ENCODE data around the gene TRAPPC4.
"Not testable (repeated sequence)": the region's sequence is repeated elsewhere in the genome, so short reads cannot be mapped to it uniquely, and the experiment has no call there.

Gene TRAPPC4

DNA sequence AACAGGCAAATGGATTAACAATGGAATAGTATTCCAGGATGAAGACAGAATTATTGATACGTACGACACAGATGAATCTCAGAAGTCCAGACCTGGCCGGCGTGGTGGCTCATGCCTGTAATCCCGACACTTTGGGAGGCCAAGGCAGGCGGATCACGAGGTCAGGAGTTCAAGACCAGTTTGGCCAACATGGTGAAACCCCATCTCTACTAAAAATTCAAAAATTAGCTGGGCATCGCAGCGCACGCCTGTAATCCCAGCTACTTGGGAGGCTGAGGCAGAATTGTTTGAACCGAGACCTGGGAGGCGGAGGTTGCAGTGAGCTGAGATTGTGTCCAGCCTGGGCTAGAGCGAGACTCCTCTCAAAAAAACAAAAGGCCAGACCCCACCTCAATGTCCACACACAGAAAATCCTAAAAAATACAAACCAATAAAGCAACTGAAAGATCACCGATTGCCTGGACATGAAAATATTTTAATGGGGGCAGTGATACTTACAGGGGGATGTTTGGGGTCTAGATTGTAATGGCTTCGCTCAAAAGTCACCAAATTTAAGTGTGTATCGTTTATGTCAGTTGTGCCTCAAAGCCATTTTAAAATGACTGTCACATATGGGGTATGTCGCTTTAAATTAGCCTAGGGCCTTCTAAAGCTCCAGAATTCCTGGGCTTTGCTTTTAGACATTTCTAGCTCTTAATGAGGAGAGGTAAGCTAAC, 4.2 kb upstream of the TRAPPC4 start:
- DNase-seq (ENCODE audit: low read depth) = no peak

DNA sequence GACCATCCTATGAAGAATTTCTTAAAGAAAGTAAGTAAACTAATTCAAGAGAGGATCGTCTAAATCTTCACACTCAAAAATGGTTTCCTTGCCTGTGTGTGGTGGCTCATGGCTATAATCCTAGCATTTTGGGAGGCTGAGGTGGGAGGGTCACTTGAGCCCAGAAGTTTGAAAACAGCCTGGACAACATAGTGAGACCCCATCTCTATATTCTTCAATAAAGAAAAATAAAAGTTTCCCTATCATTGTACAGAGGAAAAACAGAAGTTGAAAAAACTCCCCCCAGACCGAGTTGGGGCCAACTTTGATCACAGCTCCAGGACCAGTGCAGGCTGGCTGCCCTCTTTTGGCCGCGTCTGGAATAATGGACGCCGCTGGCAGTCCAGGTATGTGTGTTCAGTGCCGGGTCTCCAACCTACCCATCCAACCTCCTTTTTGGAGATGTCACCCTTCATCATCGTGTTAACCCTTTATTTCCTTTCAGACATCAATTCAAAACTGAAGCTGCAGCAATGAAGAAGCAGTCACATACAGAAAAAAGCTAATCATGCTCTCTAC, 3.4 kb upstream of the TRAPPC4 start:
- no peak for DNase-seq (ENCODE audit: low read depth)

DNA sequence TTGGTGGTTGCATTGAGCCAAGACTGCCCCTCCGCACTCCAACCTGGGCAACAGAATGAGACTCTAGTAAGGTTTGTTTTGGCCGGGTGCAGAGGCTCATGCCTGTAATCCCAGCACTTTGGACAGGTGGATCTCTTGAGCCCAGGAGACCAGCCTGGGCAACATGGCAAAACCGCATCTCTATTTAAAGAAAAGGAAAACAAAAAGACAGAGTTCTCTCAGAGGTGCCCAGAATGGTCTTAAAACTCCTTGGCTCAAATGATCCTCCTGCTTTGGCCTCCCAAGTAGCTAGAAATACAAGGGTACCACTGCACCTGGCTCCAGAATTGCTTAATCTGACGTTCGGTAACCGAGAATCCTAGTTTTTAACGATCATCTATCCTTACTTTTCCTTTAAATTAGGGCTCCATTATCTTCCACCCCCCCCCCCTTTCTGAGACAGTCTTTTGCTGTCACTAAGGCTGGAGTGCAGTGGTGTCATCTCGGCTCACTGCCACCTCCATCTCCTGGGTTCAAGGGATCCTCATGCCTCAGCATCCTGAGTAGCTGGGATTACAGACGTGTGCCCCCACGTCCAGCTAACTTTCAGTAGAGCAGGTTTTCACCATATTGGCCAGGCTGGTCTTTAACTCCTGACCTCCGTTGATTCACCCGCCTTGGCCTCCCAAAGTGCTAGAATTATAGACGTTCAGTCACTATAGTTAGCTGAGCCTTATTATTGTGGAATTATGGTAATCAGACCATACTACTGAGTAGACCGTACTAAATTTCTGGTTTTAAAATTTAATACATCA, 2.2 kb upstream of the TRAPPC4 start:
- DNase-seq (ENCODE audit: low read depth) = no peak

DNA sequence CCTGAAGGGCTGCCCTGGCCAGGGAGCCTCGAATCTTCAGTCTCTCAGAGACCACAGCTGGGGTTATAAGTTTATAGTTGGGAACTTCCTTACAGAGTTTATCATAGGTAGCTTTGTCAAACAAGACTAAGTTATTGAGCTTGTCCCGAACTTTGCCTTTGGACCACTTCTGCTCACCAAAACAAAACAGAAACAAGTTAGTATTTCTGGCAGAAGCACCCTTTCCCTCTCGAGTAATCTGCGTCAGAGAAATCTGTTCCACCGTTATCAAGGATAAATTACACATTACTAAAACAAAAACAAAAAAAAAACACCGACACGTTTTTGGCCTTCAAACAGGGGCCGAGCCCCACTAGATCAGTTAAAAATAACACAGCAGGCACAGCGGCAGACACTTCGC, 1.2 kb upstream of the TRAPPC4 start:
- DNase-seq (ENCODE audit: low read depth) = not testable (repeated sequence)

GRCh38 chr11:119019996-119020395, 1.4 kb downstream of the TRAPPC4 start:
- DNase-seq (ENCODE audit: low read depth) = no peak

GRCh38 chr11:119021631-119022030, 3.1 kb downstream of the TRAPPC4 start:
- no peak for DNase-seq (ENCODE audit: low read depth)

GRCh38 chr11:119023741-119024140, 5.2 kb downstream of the TRAPPC4 start:
- no peak for DNase-seq (ENCODE audit: low read depth)

- DNase-seq (ENCODE audit: low read depth) = no peak
Observed at GRCh38 chr11:119024430-119025098, 6.0 kb downstream of the TRAPPC4 start.

GRCh38 chr11:119025099-119025473, 6.5 kb downstream of the TRAPPC4 start:
- no peak for DNase-seq (ENCODE audit: low read depth)

- no peak for DNase-seq (ENCODE audit: low read depth)
Observed at GRCh38 chr11:119025541-119025940, 7.0 kb downstream of the TRAPPC4 start.

DNA sequence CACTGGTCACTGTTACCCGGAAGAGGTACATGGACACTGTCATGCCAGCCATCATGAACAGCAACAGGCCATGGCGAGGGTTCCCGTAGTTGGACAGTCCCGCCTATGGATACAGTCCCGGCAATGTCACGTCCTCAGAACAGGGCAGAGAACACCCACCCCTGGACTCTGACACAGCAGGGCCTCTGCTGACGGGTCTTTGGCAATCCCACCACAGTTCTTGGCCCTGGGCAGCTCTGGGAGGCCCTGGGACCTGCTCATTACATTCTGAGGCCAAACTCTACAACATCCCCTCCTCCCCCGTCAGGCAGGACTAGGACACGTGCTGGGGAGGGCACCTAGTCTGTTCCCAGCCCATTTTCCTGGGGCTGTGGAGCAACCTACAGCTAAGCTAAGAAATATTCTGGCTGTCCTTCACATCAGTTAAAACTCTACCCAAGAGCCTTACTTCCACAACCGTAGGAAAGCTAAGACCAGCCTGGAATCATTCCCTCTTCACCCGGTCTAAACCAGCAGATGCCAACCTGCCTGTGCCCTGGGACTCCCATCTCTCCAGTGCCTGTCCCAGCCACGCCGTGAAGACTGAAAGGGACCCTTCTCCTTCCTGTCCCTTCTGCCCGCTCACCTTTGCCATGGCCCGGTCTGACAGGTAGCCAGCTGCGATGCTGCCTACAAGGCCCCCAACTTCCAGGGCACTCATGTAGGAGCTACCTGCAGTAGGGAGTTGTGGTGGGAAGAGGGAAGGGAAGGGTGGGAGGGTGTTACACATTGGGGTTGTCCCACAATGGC, 7.6 kb downstream of the TRAPPC4 start:
- no peak for DNase-seq (ENCODE audit: low read depth)

DNA sequence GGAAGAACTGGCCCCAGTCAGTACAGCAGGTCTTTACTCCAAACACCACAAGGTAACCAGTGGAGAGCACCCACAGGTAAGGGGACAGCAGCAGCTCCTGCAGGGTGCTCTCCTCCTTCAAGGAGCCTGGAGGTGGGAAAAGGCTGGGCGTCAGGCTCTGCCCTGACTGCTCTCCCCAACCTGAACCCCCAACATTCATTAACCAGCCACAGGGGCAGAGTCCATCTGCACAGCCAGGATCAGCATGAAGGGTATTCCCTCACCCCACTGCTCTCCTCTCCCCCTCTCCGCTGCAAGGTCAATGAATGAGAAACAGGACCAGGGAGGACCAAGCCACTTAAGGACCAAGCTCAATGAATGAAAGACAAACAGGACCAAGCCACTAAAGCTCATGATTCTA, 8.4 kb downstream of the TRAPPC4 start:
- no peak for DNase-seq (ENCODE audit: low read depth)

GRCh38 chr11:119027561-119028345, 9.2 kb downstream of the TRAPPC4 start:
- no peak for DNase-seq (ENCODE audit: low read depth)

DNA sequence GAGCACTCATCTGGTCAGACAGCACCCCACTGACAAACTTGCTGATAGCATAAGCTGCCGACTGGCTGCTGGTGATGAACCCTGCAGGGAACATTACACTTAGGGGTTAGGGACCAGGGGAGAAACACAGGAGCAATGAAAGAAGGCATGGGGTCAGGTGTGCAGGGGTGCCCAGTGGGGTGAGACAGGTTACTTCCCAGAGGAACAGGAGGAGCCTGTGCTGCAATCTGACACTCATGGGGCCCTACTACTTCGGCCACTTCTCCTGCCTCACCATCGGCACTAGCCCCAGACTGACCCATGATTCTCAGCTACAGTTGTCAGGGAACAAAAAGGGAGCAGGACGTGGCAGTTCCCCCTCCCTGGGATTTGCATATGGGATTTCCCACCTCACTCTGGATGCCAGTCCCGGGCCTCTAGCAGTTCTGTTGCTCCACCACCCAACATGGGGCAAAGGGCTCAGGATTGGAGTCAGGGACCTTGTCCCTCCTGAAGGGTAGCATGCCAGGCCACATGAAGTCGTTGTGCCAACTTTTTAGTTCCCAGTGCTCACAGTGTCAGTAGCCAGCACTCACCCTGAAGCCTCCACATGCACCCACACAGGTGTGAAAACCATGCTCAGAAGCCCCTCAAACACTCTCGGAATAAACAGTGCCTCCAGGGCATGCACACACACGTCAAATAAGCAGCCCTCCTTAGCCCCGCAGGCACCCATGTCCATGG, 9.9 kb downstream of the TRAPPC4 start:
- DNase-seq (ENCODE audit: low read depth) = no peak

GRCh38 chr11:119029069-119029339, 10.4 kb downstream of the TRAPPC4 start:
- no peak for DNase-seq (ENCODE audit: low read depth)

DNA sequence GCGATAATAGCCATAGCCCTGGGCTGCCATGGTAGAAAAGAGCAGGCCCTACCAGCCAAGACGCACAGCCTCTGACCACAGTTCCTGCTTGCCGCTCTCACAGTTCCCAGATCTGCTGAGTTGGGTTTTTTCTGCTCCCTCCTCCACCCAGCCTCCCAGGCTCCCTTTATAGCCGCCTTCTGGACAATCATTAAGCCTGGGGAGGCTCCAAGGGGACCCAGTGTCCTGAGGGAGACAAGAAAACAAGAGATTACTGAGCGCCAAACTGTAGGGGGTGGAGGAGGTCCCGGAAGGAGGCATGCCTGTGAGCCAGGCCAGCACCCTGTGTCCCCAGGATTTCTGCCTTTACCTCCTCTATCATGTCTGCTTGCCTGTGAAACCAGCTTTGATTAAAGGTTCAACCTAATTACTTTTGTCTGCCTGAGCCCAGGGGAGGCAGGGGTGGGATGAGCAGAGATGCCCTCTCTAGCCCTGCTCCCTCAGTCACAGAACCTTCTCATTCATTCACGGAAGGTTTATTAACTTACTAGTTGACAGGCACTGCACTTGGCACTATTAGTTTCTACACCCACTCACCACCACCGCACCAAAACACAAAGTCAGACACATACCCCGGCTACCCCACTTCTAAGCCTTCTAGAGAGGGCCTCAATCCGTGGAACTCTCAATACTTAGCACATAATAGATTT, 10.9 kb downstream of the TRAPPC4 start:
- no peak for DNase-seq (ENCODE audit: low read depth)

GRCh38 chr11:119030029-119030328, 11.4 kb downstream of the TRAPPC4 start:
- no peak for DNase-seq (ENCODE audit: low read depth)

DNA sequence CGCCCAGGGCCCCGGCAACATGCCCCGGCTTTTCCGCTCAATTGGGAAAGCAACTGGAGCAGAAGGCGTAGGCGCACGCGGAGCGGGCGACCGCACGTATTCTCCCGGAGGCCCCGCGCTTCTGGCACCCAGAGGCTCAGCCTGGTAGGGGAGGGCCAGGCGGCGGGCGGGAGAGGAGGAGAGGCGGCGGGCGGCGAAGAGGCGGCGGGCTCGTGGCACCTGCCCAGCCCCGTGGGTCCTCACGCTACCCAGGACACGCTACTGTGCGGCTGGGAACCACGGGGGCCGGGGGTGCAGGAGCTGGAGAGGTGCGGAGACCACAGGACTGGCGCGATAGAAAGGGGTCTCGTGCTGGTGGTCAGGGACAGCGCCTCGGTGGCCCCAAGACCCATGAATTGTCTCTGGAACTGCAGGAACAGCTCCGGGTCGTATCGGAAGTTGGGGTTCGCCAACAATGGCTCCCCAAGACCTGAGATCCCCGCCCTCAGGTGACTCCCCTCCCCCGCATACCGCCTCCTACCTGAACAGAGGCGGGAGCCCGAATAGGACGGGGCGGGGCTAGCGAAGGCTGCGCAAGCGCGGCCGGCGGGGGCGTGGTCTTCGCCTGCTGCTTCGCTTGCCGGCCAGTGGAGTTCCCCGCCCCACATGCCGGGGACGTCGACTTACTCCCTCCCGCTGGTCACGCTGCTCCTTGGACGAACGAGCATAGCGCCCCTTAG, 11.9 kb downstream of the TRAPPC4 start, which contains the start of gene SLC37A4:
TSS of gene SLC37A4 (minus strand) at position 549 of the 719 bp plus-strand sequence.
- DNase-seq (ENCODE audit: low read depth) = peak; percentile 99

- no peak for DNase-seq (ENCODE audit: low read depth)
Observed at GRCh38 chr11:119031912-119032280, 13.3 kb downstream of the TRAPPC4 start.

GRCh38 chr11:119033421-119033820, 14.9 kb downstream of the TRAPPC4 start:
- DNase-seq (ENCODE audit: low read depth) = not testable (repeated sequence)
